CD4-positive, alpha-beta memory T cell (primary cell): ENCODE measurements around the gene KATNAL1. TPM values are rescaled to one million over a fixed set of nuclear protein-coding genes. Genes with fewer than 3 reads are reported as not detected.

Source experiments
- CTCF ChIA-PET: fragments of 350-600 bp; sonication (Branson Sonifier 250); formaldehyde crosslinking; loops from one replicate; lab custom pipeline; 2021; ENCODE audit warnings: inconsistent platforms; ENCODE audit not compliant: partially characterized antibody; lab: Charles Lee
- POLR2A ChIA-PET: fragments of 350-600 bp; sonication (Branson Sonifier 250); formaldehyde crosslinking; loops from one replicate; lab custom pipeline; 2021; ENCODE audit not compliant: partially characterized antibody; lab: Charles Lee
- DNase-seq, 5 donors: peaks; one replicate each; pipeline versions ENCODE4 v3.0.0 to v3.0.0-alpha.2; 2020 to 2022; ENCODE audit warnings: mixed read lengths in 1 of 5
- H3K27ac ChIP-seq: one replicate; pipeline ENCODE4 v1.7.0; 2013; ENCODE audit warnings: low read depth, low read length
- H3K27me3 ChIP-seq: 2 replicates; pipeline ENCODE4 v1.7.0; 2013; ENCODE audit warnings: mild to moderate bottlenecking, low read length, moderate library complexity; ENCODE audit not compliant: insufficient read depth
- H3K36me3 ChIP-seq: 2 replicates; pipeline ENCODE4 v1.7.0; 2013; ENCODE audit warnings: mild to moderate bottlenecking, low read length, moderate library complexity; ENCODE audit not compliant: insufficient read depth
- H3K4me1 ChIP-seq: 2 replicates; pipeline ENCODE4 v1.7.0; 2013; ENCODE audit warnings: mild to moderate bottlenecking, low read length, moderate library complexity; ENCODE audit not compliant: insufficient read depth
- H3K4me3 ChIP-seq, 2 donors: one replicate each; pipeline ENCODE4 v1.7.0; 2013; ENCODE audit warnings: low read length in 2 of 2, mild to moderate bottlenecking in 1 of 2
- H3K9me3 ChIP-seq, 2 donors: one replicate each; pipeline ENCODE4 v1.7.0; 2013; ENCODE audit warnings: low read length in 2 of 2, control low read depth in 1 of 2; ENCODE audit not compliant: control insufficient read depth in 1 of 2
- H3K27ac Mint-ChIP-seq, 7 donors: one replicate each; pipeline ENCODE4 v1.8.0; 2020 to 2021; ENCODE audit warnings: mixed read lengths in 7 of 7, mild to moderate bottlenecking in 6 of 7, inconsistent platforms in 3 of 7, moderate library complexity in 3 of 7
- H3K27me3 Mint-ChIP-seq, 2 donors: one replicate each; pipeline ENCODE4 v1.8.0; 2020 to 2021; ENCODE audit warnings: mixed read lengths in 2 of 2
- H3K36me3 Mint-ChIP-seq, 2 donors: one replicate each; pipeline ENCODE4 v1.8.0; 2020 to 2021; ENCODE audit warnings: mixed read lengths in 2 of 2, inconsistent platforms in 1 of 2, mild to moderate bottlenecking in 1 of 2
- H3K4me1 Mint-ChIP-seq, 4 donors: one replicate each; pipeline ENCODE4 v1.8.0; 2020 to 2021; ENCODE audit warnings: mixed read lengths in 4 of 4, mild to moderate bottlenecking in 1 of 4
- H3K4me3 Mint-ChIP-seq, 8 donors: one replicate each; pipeline ENCODE4 v1.8.0; 2020 to 2021; ENCODE audit warnings: mixed read lengths in 8 of 8, mild to moderate bottlenecking in 7 of 8, moderate library complexity in 6 of 8, inconsistent platforms in 3 of 8
- H3K9me3 Mint-ChIP-seq, 8 donors: one replicate each; pipeline ENCODE4 v1.8.0; 2020 to 2021; ENCODE audit warnings: mixed read lengths in 8 of 8, mild to moderate bottlenecking in 5 of 8, inconsistent platforms in 3 of 8, moderate library complexity in 1 of 8
- intact Hi-C: fragments of 100-400 bp; cut with micrococcal nuclease; formaldehyde crosslinking; loops from one replicate; pipeline ENCODE4 v1.15.1; 2023
- polyA plus RNA-seq, 2 donors: library from polyadenylated mRNA; unstranded; fragments of 300-500 nt; fragmentation: Illumina TruSeq; gene quantifications; one replicate each; pipeline ENCODE4 v1.2.3, GENCODE V29; 2021
- total RNA-seq, 2 experiments: library from RNA; stranded (reverse); gene quantifications; one replicate each; pipeline ENCODE4 v1.2.3, GENCODE V29; 2021

KATNAL1 gene
- total and polyA plus RNA-seq, 4 experiments from 2014 or later = 1.7 to 6.4 (median 4.8) TPM

DNA sequence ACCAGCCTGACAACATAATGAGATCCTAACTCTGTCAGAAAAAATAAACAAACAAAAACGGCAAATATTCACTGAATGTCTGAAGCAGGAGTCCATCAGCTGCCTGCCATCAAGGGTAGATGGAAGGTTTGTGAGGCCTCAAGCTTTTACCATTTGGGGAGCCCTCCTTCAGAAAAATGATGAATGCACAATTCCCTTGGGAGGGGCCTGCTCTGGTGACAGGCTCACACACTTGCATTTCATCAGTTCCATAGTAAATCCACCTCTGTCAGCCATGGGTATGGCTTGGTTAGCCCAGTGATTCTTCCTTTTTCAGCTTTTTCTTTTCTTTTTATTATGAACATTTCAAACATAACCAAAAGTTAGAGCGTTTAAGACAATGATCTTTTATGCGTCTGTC is 26.3 kb upstream of the KATNAL1 start:
- intact Hi-C loops = loop anchor here (2.0 kb wide), 1 partner anchor 201 kb away; no protein-coding TSS in a partner anchor
- Histone ChIP-seq H3K9me3 (no peaks in the 10 kb centered on the region), H3K27me3 (no peaks in the 10 kb centered on the region), H3K27ac (no peak overlapping the region), H3K4me1 (peaks cover 9% of the 10 kb centered on the region), H3K4me3 (no peak overlapping the region), H3K36me3 (no peaks in the 10 kb centered on the region)
- H3K4me1 Mint-ChIP-seq = peaks cover 14 to 30% (median 20%) of the 10 kb centered on the region in 4 donors
- ChIA-PET CTCF (interaction anchor here (1.3 to 5.0 kb wide), 3 partner anchors 12 to 201 kb away, joined by 3 to 22 read pairs (median 16); no protein-coding TSS in a partner anchor), POLR2A (no interaction called here)
- no peaks in the 10 kb centered on the region for H3K9me3 Mint-ChIP-seq
- no peaks in the 10 kb centered on the region for H3K27me3 Mint-ChIP-seq
- H3K36me3 Mint-ChIP-seq = peaks cover 0 to 7% of the 10 kb centered on the region in 2 donors
- DNase-seq = no peak
- H3K27ac Mint-ChIP-seq = no peak overlapping the region
- H3K4me3 Mint-ChIP-seq = no peak overlapping the region

DNA sequence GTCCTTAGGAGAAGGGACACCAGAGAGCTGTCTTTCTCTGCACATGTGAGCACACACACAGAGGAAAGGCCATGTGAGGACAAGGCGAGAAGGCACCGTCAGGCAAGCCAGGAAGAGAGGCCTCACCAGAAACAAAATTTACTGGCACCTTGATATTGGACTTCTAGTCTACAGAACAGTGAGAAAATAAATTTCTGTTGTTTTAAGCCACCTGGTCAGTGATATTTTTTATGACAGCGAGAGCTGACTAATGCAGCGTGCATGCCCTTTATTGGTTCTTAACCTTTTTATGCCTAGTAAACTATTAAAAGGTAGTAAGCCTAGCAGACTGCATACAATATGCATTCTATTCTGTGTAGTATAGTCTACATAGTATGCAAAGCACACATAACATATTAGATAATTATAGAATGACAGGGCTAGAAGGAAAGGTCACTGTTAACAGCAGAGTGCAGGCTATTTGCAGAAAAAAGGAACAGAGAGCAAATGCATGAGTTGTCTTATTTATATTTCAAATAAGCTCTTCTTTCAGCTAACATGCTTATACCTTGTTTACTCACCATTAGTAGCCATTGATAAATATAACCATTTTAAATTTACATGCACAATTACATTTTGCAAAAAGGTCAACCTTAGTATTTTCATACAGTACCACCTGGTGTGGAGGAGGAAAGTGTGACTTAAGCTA is 25.2 kb upstream of the KATNAL1 start:
- peaks cover 9% of the 10 kb centered on the region for H3K4me1 ChIP-seq
- H3K4me3 ChIP-seq = no peak overlapping the region
- ChIA-PET CTCF (interaction anchor here (1.3 to 5.0 kb wide), 3 partner anchors 11 to 200 kb away, joined by 3 to 22 read pairs (median 16); no protein-coding TSS in a partner anchor), POLR2A (interaction anchor here (0.7 to 1.5 kb wide), 2 partner anchors 15 to 57 kb away, joined by 3 read pairs; no protein-coding TSS in a partner anchor)
- H3K27me3 ChIP-seq = no peaks in the 10 kb centered on the region
- intact Hi-C loops = no loop called here
- Mint-ChIP-seq H3K4me3 (no peak overlapping the region), H3K36me3 (peaks cover 0 to under 1% of the 10 kb centered on the region in 2 donors), H3K27me3 (no peaks in the 10 kb centered on the region), H3K9me3 (no peaks in the 10 kb centered on the region), H3K27ac (peak overlapping the region in 1 of 7 donors; percentile 33), H3K4me1 (peaks cover 10 to 22% (median 14%) of the 10 kb centered on the region in 4 donors)
- no peaks in the 10 kb centered on the region for H3K9me3 ChIP-seq
- no peaks in the 10 kb centered on the region for H3K36me3 ChIP-seq
- H3K27ac ChIP-seq = no peak overlapping the region
- DNase-seq = no peak

DNA sequence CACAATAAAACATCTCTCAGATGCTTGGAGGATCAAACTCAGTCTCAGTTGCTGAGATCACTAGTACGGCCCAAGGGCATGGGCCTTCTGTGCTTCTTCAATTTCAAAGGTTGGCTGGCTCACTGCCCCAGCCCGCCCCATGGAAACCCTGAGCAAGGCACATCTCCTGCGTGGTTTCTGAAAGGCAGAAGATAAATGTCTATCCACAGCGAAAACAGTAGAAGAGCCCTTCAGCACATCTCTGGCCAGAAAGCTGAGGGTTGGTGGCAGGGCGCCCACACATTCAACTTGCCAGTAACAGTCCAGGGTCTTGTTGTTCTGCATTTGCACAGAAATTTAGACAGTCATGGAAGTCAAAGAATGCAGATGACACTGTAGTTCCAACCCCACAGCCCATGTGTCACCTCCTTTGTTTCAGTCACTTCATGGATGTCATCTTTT is 24.0 kb upstream of the KATNAL1 start:
- Mint-ChIP-seq H3K27ac (peak overlapping the region in 1 of 7 donors; percentile 43), H3K4me1 (peaks cover 3 to 13% (median 7%) of the 10 kb centered on the region in 4 donors), H3K27me3 (no peaks in the 10 kb centered on the region), H3K4me3 (no peak overlapping the region), H3K36me3 (no peaks in the 10 kb centered on the region), H3K9me3 (no peaks in the 10 kb centered on the region)
- no peak for DNase-seq
- Histone ChIP-seq H3K36me3 (no peaks in the 10 kb centered on the region), H3K9me3 (no peaks in the 10 kb centered on the region), H3K27me3 (no peaks in the 10 kb centered on the region), H3K27ac (no peak overlapping the region), H3K4me1 (peaks cover 9% of the 10 kb centered on the region), H3K4me3 (no peak overlapping the region)
- ChIA-PET POLR2A (interaction anchor here (1.5 kb wide), 1 partner anchor 59 kb away, joined by 3 read pairs; no protein-coding TSS in a partner anchor), CTCF (no interaction called here)
- intact Hi-C loops = no loop called here

DNA sequence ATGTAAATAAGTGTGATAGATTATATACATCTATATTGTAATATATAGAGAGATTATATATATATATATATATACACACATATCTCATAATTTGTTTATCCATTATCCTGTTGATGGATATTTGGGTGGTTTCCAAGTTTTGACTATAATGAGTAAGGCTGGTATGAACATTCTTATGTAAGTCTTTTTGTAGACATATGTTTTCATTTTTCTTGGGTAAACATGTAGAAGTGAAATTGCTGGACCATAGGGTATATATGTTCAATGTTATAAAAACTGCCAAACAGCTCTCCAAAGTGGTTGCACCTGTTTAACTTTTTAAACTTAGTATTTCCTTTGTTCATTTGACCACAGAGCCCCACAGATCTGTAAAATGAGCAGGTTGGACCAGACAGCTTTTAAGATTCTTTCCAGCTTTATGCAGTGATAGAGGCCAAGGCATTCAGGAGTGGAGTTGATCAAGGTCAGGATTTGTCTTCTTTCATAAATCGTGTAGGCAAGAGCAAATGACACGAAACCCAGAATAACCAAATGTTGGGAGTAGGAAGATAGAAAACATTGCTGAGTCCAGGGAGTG is 21.7 kb upstream of the KATNAL1 start:
- Histone ChIP-seq H3K4me1 (no peaks in the 10 kb centered on the region), H3K27me3 (no peaks in the 10 kb centered on the region), H3K27ac (no peak overlapping the region), H3K9me3 (no peaks in the 10 kb centered on the region), H3K36me3 (no peaks in the 10 kb centered on the region), H3K4me3 (no peak overlapping the region)
- intact Hi-C loops = no loop called here
- peaks cover 0 to 5% (median 3%) of the 10 kb centered on the region in 4 donors for H3K4me1 Mint-ChIP-seq
- no peaks in the 10 kb centered on the region for H3K27me3 Mint-ChIP-seq
- DNase-seq = no peak
- no peaks in the 10 kb centered on the region for H3K9me3 Mint-ChIP-seq
- ChIA-PET CTCF (no interaction called here), POLR2A (no interaction called here)
- no peak overlapping the region for H3K4me3 Mint-ChIP-seq
- peak overlapping the region in 1 of 7 donors; percentile 66 for H3K27ac Mint-ChIP-seq
- H3K36me3 Mint-ChIP-seq = no peaks in the 10 kb centered on the region

DNA sequence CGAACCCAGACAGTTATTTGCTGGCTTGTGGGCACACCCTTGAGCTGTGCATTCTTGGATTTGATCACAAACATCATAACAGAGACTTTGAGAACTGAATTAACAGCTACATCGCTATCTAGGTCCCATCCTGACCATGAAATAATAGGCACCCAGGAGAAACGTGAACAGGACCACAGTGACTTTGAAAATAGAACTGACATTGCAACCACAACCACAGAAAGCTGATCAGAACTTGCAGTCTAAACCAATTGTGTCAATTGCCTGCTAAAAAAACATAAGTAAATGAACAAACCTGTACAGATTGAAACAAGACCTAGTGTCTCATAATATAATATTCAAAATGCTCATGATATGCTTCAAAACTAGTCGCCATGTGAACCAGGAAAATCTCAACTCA is 18.3 kb upstream of the KATNAL1 start:
- Mint-ChIP-seq H3K4me1 (peaks cover 0 to 5% (median 3%) of the 10 kb centered on the region in 4 donors), H3K27me3 (no peaks in the 10 kb centered on the region), H3K4me3 (no peak overlapping the region), H3K9me3 (no peaks in the 10 kb centered on the region), H3K36me3 (peaks cover 2 to 7% of the 10 kb centered on the region in 2 donors), H3K27ac (no peak overlapping the region)
- Histone ChIP-seq H3K4me3 (no peak overlapping the region), H3K36me3 (no peaks in the 10 kb centered on the region), H3K4me1 (no peaks in the 10 kb centered on the region), H3K27ac (no peak overlapping the region), H3K27me3 (no peaks in the 10 kb centered on the region), H3K9me3 (no peaks in the 10 kb centered on the region)
- CTCF ChIA-PET = interaction anchor here (1.7 kb wide), 1 partner anchor 46 kb away, joined by 3 read pairs; no protein-coding TSS in a partner anchor
- intact Hi-C loops = no loop called here
- POLR2A ChIA-PET = interaction anchor here (1.4 kb wide), 1 partner anchor 46 kb away, joined by 3 read pairs; no protein-coding TSS in a partner anchor
- DNase-seq = no peak

DNA sequence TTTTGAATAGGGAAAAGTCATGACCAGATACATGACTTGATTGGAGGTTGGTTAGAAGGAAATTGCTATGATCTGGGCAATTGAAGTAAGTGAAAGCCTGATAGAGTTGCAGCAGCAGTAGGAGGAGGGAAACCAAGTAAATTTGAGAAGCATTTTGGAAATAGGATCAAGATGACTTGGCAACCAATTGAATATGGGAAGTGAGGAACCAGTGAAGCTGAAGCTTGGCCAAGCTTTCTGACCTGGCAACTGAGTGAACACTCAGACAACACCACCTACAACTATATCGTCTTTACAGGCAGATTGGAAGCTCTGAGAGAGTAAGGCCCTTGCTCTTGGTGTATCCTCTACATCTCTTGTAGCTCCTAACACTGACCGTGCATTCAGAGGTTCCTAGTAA is 16.2 kb upstream of the KATNAL1 start:
- intact Hi-C loops = no loop called here
- Histone ChIP-seq H3K9me3 (no peaks in the 10 kb centered on the region), H3K27me3 (no peaks in the 10 kb centered on the region), H3K4me1 (no peaks in the 10 kb centered on the region), H3K36me3 (no peaks in the 10 kb centered on the region), H3K27ac (no peak overlapping the region), H3K4me3 (no peak overlapping the region)
- Mint-ChIP-seq H3K4me1 (peaks cover 0 to 6% (median 0%) of the 10 kb centered on the region in 4 donors), H3K27me3 (no peaks in the 10 kb centered on the region), H3K4me3 (no peak overlapping the region), H3K27ac (no peak overlapping the region), H3K9me3 (no peaks in the 10 kb centered on the region), H3K36me3 (peaks cover 5 to 7% of the 10 kb centered on the region in 2 donors)
- DNase-seq = no peak
- POLR2A ChIA-PET = interaction anchor here (1.2 kb wide), 1 partner anchor 16 kb away, joined by 4 read pairs; the partner anchor contains the start of gene KATNAL1
- CTCF ChIA-PET = interaction anchor here (1.1 to 2.4 kb wide), 3 partner anchors 12 to 191 kb away, joined by 3 to 7 read pairs (median 4); no protein-coding TSS in a partner anchor

DNA sequence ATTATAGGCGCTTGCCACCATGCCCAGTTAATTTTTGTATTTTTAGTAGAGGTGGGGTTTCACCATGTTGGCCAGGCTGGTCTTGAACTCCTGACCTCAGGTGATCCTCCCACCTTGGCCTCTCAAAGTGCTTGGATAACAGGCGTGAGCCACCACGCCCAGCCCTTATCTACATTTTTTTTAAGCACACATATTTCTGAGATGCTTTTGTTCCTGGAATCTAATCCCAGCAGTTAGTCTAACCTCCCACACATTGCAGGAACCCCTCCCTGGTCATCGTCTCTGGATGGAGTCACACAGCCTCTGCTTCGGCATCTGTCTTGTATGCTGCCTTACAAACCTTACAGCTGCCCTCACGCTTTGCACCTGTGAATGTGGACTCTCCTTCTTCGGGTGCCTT is 15.1 kb upstream of the KATNAL1 start:
- no peak overlapping the region for H3K4me3 ChIP-seq
- Mint-ChIP-seq H3K9me3 (no peaks in the 10 kb centered on the region), H3K4me1 (peaks cover 0 to 6% (median 0%) of the 10 kb centered on the region in 4 donors), H3K27ac (no peak overlapping the region), H3K27me3 (no peaks in the 10 kb centered on the region), H3K4me3 (no peak overlapping the region), H3K36me3 (peaks cover 5 to 7% of the 10 kb centered on the region in 2 donors)
- no peaks in the 10 kb centered on the region for H3K27me3 ChIP-seq
- intact Hi-C loops = no loop called here
- CTCF ChIA-PET = no interaction called here
- H3K27ac ChIP-seq = no peak overlapping the region
- no peak for DNase-seq
- no peaks in the 10 kb centered on the region for H3K36me3 ChIP-seq
- no peaks in the 10 kb centered on the region for H3K4me1 ChIP-seq
- POLR2A ChIA-PET = no interaction called here
- no peaks in the 10 kb centered on the region for H3K9me3 ChIP-seq
